Measurements from ENCODE around the gene KRTAP1-4.

Gene KRTAP1-4

GRCh38 chr17:40993839-40994238, 36.2 kb downstream of the KRTAP1-4 start, which contains the start of gene KRTAP3-3:
KRTAP3-3 (minus strand) TSS chr17:40994164; CDS start chr17:40994097, 67 bp downstream.
- TF ChIP-seq CTCF (IDR thresholded peaks at IDR 0.05; ENCODE audit: extremely low read depth, insufficient read depth, missing control alignments), result no peak
- in situ Hi-C loops (cut with MboI; ENCODE audit: low pct_unique_long_range_greater_than_20kb, low sequenced_read_pairs, unreplicated experiment), result no loop called here
- no peak for DNase-seq (ENCODE audit: low spot score)

GRCh38 chr17:40993084-40993483, 36.9 kb downstream of the KRTAP1-4 start:
- in situ Hi-C loops (cut with MboI; ENCODE audit: low pct_unique_long_range_greater_than_20kb, low sequenced_read_pairs, unreplicated experiment), result no loop called here
- DNase-seq (ENCODE audit: low spot score), result no peak
- TF ChIP-seq CTCF (IDR thresholded peaks at IDR 0.05; ENCODE audit: extremely low read depth, insufficient read depth, missing control alignments), result no peak

GRCh38 chr17:40992666-40993065, 37.3 kb downstream of the KRTAP1-4 start:
- in situ Hi-C loops (cut with MboI; ENCODE audit: low pct_unique_long_range_greater_than_20kb, low sequenced_read_pairs, unreplicated experiment), result no loop called here
- no peak for TF ChIP-seq CTCF (IDR thresholded peaks at IDR 0.05; ENCODE audit: extremely low read depth, insufficient read depth, missing control alignments)
- no peak for DNase-seq (ENCODE audit: low spot score)

GRCh38 chr17:40986920-40987319, 43.1 kb downstream of the KRTAP1-4 start:
- in situ Hi-C loops (cut with MboI; ENCODE audit: low pct_unique_long_range_greater_than_20kb, low sequenced_read_pairs, unreplicated experiment), result no loop called here
- DNase-seq (ENCODE audit: low spot score), result no peak
- TF ChIP-seq CTCF (IDR thresholded peaks at IDR 0.05; ENCODE audit: extremely low read depth, insufficient read depth, missing control alignments), result no peak

GRCh38 chr17:40984226-40984625, 45.8 kb downstream of the KRTAP1-4 start, which contains the start of gene KRT40:
KRT40 (minus strand) TSS chr17:40984326; CDS start chr17:40984273, 53 bp downstream.
- in situ Hi-C loops (cut with MboI; ENCODE audit: low pct_unique_long_range_greater_than_20kb, low sequenced_read_pairs, unreplicated experiment), result no loop called here
- no peak for DNase-seq (ENCODE audit: low spot score)
- TF ChIP-seq CTCF (IDR thresholded peaks at IDR 0.05; ENCODE audit: extremely low read depth, insufficient read depth, missing control alignments), result no peak

- DNase-seq (ENCODE audit: low spot score), result no peak
- in situ Hi-C loops (cut with MboI; ENCODE audit: low pct_unique_long_range_greater_than_20kb, low sequenced_read_pairs, unreplicated experiment), result no loop called here
- no peak for TF ChIP-seq CTCF (IDR thresholded peaks at IDR 0.05; ENCODE audit: extremely low read depth, insufficient read depth, missing control alignments)
These were observed 48.9 kb downstream of the KRTAP1-4 start for GRCh38 chr17:40981115-40981514.

- TF ChIP-seq CTCF (IDR thresholded peaks at IDR 0.05; ENCODE audit: extremely low read depth, insufficient read depth, missing control alignments), result no peak
- in situ Hi-C loops (cut with MboI; ENCODE audit: low pct_unique_long_range_greater_than_20kb, low sequenced_read_pairs, unreplicated experiment), result no loop called here
- DNase-seq (ENCODE audit: low spot score), result no peak
These were observed 49.4 kb downstream of the KRTAP1-4 start for GRCh38 chr17:40980596-40980995.
